Measurements from ENCODE around the gene ESPN. TPM values are rescaled to one million over a fixed set of nuclear protein-coding genes. Genes with fewer than 3 reads are reported as not detected.

Gene ESPN
- total RNA-seq, 1 experiment from 2014 or later = 53.1 TPM

GRCh38 chr1:6470132-6471085, 45.8 kb downstream of the ESPN start:
- Histone ChIP-seq H3K27ac (ENCODE audit: insufficient read length, low read depth, low read length) (no peak overlapping the region), H3K9ac (ENCODE audit: extremely low read depth, insufficient read length, low read length) (no peak overlapping the region), H4K20me1 (ENCODE audit: control insufficient read depth, insufficient read depth, insufficient read length) (no peaks in the 10 kb centered on the region), H4K5ac (ENCODE audit: insufficient read length, low read depth, low read length) (no peak overlapping the region), H2AK5ac (ENCODE audit: insufficient read length, low read length) (no peak overlapping the region), H3K14ac (ENCODE audit: insufficient read depth, low read length) (no peak overlapping the region), H3K79me2 (ENCODE audit: insufficient read depth, low read length) (no peaks in the 10 kb centered on the region), H3K23ac (ENCODE audit: insufficient read length, low read depth, low read length) (no peak overlapping the region), H4K8ac (replicated peaks; ENCODE audit: insufficient read length, low read depth, low read length) (no peak overlapping the region), H3K4ac (ENCODE audit: low read depth, low read length) (no peak overlapping the region), H3K56ac (ENCODE audit: insufficient read length, low read depth, low read length) (no peak overlapping the region), H3K79me1 (ENCODE audit: insufficient read depth, low read depth, low read length, poor library complexity, severe bottlenecking) (no peaks in the 10 kb centered on the region), H3K9me3 (ENCODE audit: control insufficient read depth, low read depth, low read length) (no peaks in the 10 kb centered on the region), H3K23me2 (ENCODE audit: insufficient read length, low read depth, low read length, poor library complexity, severe bottlenecking) (no peaks in the 10 kb centered on the region), H2BK20ac (ENCODE audit: low read depth, low read length, poor library complexity, severe bottlenecking) (no peak overlapping the region), H3K4me2 (ENCODE audit: insufficient read depth, insufficient read length, low read length) (no peak overlapping the region), H2AFZ (ENCODE audit: low read length) (no peak overlapping the region), H2BK120ac (ENCODE audit: low read depth, low read length, poor library complexity, severe bottlenecking) (no peak overlapping the region), H3K4me1 (ENCODE audit: insufficient read depth, low read length) (no peaks in the 10 kb centered on the region; the same call in 1 of the 2 replicates), H2BK15ac (ENCODE audit: low read depth, low read length) (no peak overlapping the region), H3K18ac (ENCODE audit: insufficient read length, low read depth, low read length) (no peak overlapping the region), H4K91ac (ENCODE audit: insufficient read length, low read depth, low read length) (no peak overlapping the region), H3T11ph (ENCODE audit: low read length) (no peak overlapping the region), H3K27me3 (ENCODE audit: insufficient read depth, low read length) (no peaks in the 10 kb centered on the region), H2BK12ac (ENCODE audit: insufficient read length, low read depth, low read length) (no peak overlapping the region), H2BK5ac (ENCODE audit: insufficient read length, low read length) (no peak overlapping the region)
- no peaks in the 10 kb centered on the region for H3K27me3 Mint-ChIP-seq (ENCODE audit: low read depth)
- no peaks in the 10 kb centered on the region for H3K9me3 Mint-ChIP-seq
- no peak overlapping the region for H3K4me3 Mint-ChIP-seq
- TF ChIP-seq, protein P1, sequence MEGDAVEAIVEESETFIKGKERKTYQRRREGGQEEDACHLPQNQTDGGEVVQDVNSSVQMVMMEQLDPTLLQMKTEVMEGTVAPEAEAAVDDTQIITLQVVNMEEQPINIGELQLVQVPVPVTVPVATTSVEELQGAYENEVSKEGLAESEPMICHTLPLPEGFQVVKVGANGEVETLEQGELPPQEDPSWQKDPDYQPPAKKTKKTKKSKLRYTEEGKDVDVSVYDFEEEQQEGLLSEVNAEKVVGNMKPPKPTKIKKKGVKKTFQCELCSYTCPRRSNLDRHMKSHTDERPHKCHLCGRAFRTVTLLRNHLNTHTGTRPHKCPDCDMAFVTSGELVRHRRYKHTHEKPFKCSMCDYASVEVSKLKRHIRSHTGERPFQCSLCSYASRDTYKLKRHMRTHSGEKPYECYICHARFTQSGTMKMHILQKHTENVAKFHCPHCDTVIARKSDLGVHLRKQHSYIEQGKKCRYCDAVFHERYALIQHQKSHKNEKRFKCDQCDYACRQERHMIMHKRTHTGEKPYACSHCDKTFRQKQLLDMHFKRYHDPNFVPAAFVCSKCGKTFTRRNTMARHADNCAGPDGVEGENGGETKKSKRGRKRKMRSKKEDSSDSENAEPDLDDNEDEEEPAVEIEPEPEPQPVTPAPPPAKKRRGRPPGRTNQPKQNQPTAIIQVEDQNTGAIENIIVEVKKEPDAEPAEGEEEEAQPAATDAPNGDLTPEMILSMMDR (conservative IDR thresholded peaks at IDR 0.05) = no peak
- DNase-seq = peak; percentile 65
- peaks cover 19 to 51% (median 43%) of the 10 kb centered on the region in 3 experiments; a peak in 6 of 7 replicates for H3K36me3 Mint-ChIP-seq (ENCODE audit: insufficient read depth in 1 of 3, low read depth in 3 of 3)
- H3K4me1 Mint-ChIP-seq = peaks cover 5 to 28% of the 10 kb centered on the region in 2 experiments
- no peak overlapping the region for H3K27ac Mint-ChIP-seq
- no CpG with 5 or more reads among the region's 67 CpGs for WGBS (ENCODE audit: extremely low coverage, insufficient read length, low lambda C conversion rate)
